OCI-LY3 (cell line): ENCODE results near the gene PPP1R14B.

Experiments used
- CTCF ChIP-seq: fragments of 200-600, 300-600 bp; sonication (generic); IDR thresholded peaks from 2 replicates; pipeline ENCODE4 v1.5.1; 2014; ENCODE audit warnings: antibody characterized with exemption, low read length, low read depth
- EZH2phosphoT487 ChIP-seq: fragments of 200-600 bp; shearing (Covaris generic); IDR thresholded peaks from 2 replicates; pipeline ENCODE4 v1.6.1; 2018; ENCODE audit warnings: antibody characterized with exemption, mixed run types, low read depth

- TF ChIP-seq CTCF: no peak
- TF ChIP-seq EZH2phosphoT487: no peak
Measured at GRCh38 chr11:64247729-64248531, 1.2 kb upstream of the PPP1R14B start.
